Measurements from ENCODE around the gene MAP6. TPM values are rescaled to one million over a fixed set of nuclear protein-coding genes. Genes with fewer than 3 reads are reported as not detected.
"Not testable (repeated sequence)": the region's sequence is repeated elsewhere in the genome, so short reads cannot be mapped to it uniquely, and the experiment has no call there.

The MAP6 gene
- total and polyA plus RNA-seq, 12 donors: 1.2 to 9.1 (median 5.8) TPM

- WGBS, 2 donors: 92 to 96% methylated on average over 3 of the region's 3 CpGs
- Histone ChIP-seq H3K9me3 (no peaks in the 10 kb centered on the region), H3K4me1 (peaks cover 5 to 63% (median 30%) of the 10 kb centered on the region in 9 donors), H3K27ac (no peak overlapping the region), H3K36me3 (no peaks in the 10 kb centered on the region), H3K27me3 (no peaks in the 10 kb centered on the region), H3K4me3 (no peak overlapping the region)
- TF ChIP-seq, protein P1, sequence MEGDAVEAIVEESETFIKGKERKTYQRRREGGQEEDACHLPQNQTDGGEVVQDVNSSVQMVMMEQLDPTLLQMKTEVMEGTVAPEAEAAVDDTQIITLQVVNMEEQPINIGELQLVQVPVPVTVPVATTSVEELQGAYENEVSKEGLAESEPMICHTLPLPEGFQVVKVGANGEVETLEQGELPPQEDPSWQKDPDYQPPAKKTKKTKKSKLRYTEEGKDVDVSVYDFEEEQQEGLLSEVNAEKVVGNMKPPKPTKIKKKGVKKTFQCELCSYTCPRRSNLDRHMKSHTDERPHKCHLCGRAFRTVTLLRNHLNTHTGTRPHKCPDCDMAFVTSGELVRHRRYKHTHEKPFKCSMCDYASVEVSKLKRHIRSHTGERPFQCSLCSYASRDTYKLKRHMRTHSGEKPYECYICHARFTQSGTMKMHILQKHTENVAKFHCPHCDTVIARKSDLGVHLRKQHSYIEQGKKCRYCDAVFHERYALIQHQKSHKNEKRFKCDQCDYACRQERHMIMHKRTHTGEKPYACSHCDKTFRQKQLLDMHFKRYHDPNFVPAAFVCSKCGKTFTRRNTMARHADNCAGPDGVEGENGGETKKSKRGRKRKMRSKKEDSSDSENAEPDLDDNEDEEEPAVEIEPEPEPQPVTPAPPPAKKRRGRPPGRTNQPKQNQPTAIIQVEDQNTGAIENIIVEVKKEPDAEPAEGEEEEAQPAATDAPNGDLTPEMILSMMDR (IDR thresholded peaks at IDR 0.05): no peak
- ATAC-seq (no peak), DNase-seq (no peak)
- intact Hi-C loops (cut with DNase I): no loop called here
Observed at GRCh38 chr11:75586395-75586794, 82.4 kb downstream of the MAP6 start.

DNA sequence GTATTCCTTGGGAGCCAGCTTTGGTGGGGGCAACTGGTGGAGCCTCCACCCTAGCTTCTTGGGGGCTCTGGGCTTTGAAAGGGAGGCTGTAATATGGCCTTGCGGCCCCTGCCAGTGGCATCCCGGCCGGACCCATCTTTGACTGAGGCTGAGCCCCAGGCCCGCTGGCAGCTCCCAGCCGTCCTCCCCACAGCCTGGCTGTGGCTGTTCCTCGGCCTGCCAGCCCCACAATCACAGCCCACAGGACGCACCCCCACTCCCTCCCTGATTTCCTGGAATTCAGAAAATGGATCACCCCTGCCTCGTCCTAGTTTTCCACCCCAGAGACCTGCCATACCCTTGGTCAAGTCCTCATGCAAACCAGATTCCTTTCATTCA, 83.6 kb downstream of the MAP6 start:
- TF ChIP-seq, protein P1 (IDR thresholded peaks at IDR 0.05): no peak
- ATAC-seq (no peak), DNase-seq (no peak)
- WGBS, 2 donors: 79 to 86% methylated on average over 8 of the region's 8 CpGs
- Histone ChIP-seq H3K27me3 (no peaks in the 10 kb centered on the region), H3K4me1 (peaks cover 5 to 61% (median 30%) of the 10 kb centered on the region in 9 donors), H3K9me3 (no peaks in the 10 kb centered on the region), H3K4me3 (no peak overlapping the region), H3K27ac (peak overlapping the region in 4 of 10 donors; percentile 9 to 100 (median 99)), H3K36me3 (no peaks in the 10 kb centered on the region)
- intact Hi-C loops (cut with DNase I): no loop called here

DNA sequence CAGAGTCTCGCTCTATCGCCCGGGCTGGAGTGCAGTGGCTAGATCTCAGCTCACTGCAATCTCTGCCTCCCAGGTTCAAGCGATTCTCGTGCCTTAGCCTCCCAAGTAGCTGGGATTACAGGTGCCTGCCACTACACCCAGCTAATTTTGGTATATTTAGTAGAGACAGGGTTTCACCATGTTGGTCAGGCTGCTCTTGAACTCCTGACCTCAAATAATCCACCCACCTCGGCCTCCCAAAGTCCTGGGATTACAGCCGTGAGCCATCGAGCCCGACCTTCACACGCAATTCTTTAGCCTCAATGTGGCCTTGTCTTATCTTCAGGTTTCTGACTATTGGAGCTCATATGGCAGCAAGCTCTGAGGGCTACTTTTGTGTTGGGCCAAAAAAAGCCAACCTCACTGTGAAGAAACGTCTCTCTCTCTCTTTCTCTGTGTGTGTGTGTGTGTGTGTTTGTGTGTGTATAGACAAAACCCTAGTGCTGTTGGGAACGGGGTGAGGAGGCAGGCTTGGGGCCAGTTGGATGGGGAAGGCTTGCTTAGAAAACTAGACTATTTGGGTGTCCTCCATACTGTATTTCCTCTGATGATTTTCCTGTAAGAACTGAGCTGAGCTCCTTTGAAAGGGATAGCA, 84.1 kb downstream of the MAP6 start:
- not testable (repeated sequence) for DNase-seq, H3K9me3 ChIP-seq, H3K27me3 ChIP-seq, ATAC-seq, H3K36me3 ChIP-seq
- 83 to 92% methylated on average over 12 of the region's 12 CpGs for WGBS, 2 donors
- Histone ChIP-seq H3K4me1 (peaks cover 5 to 56% (median 30%) of the 10 kb centered on the region in 9 donors), H3K27ac (peak overlapping the region in 9 of 10 donors; percentile 98 to 100 (median 99)), H3K4me3 (peak overlapping the region in 3 of 10 donors; percentile 81 to 88 (median 86))
- intact Hi-C loops (cut with DNase I): loop anchor here in 1 of 10 donors (5.0 kb wide), 1 partner anchor 37 kb away; no protein-coding TSS in a partner anchor

GRCh38 chr11:75583718-75584658, 84.8 kb downstream of the MAP6 start:
- 17 to 33% methylated on average over 32 to 42 of the region's 42 CpGs for WGBS, 2 donors
- no peaks in the 10 kb centered on the region for H3K36me3 ChIP-seq
- TF ChIP-seq, protein P1 (IDR thresholded peaks at IDR 0.05): no peak
- no peaks in the 10 kb centered on the region for H3K9me3 ChIP-seq
- H3K4me3 ChIP-seq: peak overlapping the region; percentile 81 to 98 (median 88)
- intact Hi-C loops (cut with DNase I): loop anchor here in 2 of 10 donors (2.0 to 5.0 kb wide), 2 partner anchors 21 to 37 kb away; partner anchors contain the start of gene SERPINH1 (in 1 of the 2)
- H3K27me3 ChIP-seq: no peaks in the 10 kb centered on the region
- peak; percentile 70 to 85 (median 80) for ATAC-seq
- peak; percentile 78 for DNase-seq
- peak overlapping the region; percentile 98 to 100 (median 98) for H3K27ac ChIP-seq
- peaks cover 5 to 48% (median 25%) of the 10 kb centered on the region in 9 donors for H3K4me1 ChIP-seq
